GM21381 (cell line): ENCODE results near the gene FOXK1.

Experiments
- ATAC-seq: cut with Tn5 transposase; IDR thresholded peaks from one replicate; pipeline ENCODE4 v1.9.1; 2021; ENCODE audit warnings: mild to moderate bottlenecking, moderate library complexity; ENCODE audit not compliant: unreplicated experiment

The FOXK1 gene

DNA sequence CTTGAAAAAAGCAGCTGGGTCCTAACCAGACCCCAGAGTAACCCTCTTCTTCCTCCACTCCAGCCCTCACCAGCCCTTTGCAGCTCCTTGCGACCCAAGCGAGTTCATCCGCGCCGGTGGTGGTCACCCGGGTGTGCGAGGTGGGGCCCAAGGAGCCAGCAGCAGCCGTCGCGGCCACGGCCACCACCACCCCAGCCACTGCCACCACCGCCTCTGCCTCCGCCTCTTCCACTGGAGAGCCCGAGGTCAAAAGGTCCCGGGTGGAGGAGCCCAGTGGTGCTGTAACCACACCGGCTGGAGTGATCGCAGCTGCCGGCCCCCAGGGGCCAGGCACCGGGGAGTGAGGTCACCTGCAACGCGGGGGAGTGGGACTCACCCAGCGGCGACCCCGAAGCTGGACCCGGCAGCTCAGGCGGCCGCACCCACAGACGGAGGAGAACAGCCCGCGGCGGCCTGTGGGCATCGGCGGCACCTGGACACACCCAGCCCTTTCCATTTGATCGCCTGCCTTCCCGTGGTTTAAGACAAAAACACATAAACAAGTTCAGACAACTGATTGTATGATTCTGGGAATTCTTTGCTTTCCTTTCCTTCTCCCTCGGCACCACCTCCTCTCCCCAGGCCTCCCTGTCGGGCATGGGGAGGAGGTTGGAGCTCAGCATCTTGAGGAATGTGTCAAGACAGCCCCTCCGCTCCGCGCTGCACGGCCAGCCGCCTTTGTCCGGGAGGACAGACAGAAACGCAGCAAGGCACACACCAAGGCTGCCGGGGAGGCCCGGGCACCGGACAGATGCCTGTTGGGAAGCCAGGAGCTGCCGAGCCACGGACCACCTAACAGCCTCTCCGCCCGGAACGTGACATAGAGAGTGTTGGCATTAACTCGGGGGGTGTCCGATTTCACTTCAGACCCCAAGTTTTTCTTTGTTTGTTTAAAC, 80.3 kb downstream of the FOXK1 start:
- ATAC-seq, result no peak

DNA sequence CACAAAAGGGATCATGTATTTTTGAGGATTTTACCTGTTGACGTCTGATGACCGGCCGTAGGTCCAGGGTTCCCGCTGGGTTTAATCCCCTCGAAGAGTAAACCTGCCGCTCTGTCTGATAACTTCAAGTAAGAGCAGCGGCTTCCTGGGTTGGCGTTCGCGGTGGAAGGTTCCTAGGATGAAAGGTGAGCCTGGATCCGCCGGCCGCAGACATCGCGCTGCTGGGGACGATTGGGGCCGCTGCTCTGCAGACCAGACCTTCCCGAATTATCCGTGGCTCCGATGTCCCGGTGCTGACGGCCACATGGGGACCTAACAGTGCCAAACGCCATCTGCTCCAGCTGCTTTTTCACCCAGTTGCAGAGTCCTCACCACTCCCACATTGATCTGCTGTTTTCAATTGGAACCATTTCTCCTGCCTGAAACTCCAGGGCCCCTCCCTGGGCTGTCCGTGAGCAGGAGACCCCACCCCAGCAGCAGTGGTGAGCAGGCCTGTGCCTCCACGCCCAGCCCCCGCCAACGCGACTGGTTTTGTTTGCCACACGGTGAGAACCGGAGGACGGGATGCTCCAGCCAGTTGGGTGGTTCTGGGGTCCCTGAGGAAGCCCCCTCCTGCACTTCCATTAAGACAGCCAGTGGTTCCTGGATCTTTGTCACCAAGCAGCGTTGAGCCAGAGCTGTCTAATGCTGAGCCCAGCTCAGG, 81.1 kb downstream of the FOXK1 start:
- no peak for ATAC-seq

- ATAC-seq, result no peak
Observed at GRCh38 chr7:4763794-4764185, 81.7 kb downstream of the FOXK1 start.

- ATAC-seq, result no peak
Observed at GRCh38 chr7:4764402-4765007, 82.4 kb downstream of the FOXK1 start.

GRCh38 chr7:4765776-4766490, 83.8 kb downstream of the FOXK1 start:
- no peak for ATAC-seq

DNA sequence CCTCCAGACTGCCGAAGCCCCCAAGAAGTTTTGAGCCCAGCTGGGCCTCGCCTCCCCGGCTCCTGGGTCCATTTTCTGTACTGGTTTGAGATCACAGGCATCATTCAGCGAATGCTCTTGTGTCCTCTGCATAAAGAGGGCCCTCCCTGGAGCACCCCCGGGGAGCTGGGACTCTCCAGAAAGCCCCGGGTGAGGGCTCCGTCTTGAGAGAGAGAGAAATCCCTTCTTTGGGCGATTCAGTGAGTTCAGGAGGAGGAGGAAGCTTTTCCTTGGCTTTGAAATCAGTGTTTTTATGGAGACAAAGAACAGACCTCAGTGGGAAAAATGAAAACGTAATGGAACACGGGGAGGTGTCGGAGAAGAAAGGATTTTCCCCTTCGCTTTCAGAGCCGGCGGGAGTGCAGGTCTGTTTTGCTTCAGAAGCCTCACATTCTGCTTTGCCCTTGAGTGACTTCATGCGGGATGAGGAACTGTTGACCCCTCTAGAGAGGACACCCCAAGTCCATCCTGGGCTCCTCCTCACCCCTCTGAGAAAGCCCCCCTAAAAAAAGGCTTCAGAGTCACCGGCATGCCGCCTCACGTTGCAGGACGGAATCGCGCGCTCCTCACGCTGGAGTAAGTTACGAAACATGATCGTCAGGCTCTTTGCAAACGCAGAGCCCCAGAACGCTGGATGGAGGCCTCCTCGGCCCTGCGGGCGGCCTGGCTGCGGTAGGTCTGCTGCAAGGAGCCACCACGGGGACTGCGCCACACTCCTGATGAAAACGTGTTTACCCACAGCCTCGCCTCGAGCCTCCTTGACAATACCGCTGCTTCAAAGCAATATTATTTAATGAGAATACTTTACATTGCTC, 84.8 kb downstream of the FOXK1 start:
- no peak for ATAC-seq

DNA sequence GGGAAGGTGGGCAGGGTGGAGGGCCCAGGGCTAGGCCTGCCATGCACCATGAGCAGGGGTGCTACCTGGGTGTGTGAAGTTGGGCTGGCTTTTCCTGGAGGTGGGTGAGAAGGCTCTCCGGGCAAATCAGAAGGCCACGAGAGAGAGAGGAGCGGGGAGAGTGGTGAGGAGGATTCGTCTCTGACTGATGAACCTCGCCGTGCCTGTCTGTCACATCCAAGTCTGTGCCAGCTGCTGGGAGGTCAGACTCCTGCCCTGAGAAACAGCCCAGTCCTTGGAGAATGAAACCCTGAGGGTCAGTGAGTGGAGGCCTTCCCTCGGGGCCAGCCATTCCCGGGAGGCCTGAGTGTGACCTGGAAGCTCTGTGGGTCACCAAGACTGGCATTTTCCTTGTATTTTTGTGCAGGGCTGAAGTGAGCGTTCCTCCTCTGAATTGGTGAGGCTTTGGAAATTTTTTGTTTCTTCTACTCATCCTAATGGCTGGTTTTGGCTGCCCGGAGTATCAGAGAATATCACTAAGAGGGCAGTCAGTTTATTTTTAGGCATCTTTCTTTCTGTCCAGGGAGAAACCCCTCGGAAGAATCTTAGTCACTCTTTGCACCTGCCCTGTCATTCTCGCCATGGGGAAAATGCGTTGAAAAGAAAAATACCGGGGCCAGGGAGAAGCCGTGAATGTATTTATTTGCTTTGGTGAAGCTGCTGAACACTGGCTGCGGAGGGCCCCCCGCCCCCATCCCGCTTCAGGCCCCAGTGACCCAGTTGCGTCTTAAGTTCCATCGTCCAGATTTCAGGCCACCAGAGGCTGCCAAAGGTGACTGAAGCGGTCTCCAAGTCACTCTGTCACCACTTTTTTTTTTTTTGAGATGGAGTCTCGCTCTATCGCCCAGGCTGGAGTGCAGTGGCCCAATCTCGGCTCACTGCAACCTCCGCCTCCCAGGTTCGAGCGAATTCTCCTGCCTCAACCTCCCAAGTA, 86.8 kb downstream of the FOXK1 start:
- no peak for ATAC-seq

DNA sequence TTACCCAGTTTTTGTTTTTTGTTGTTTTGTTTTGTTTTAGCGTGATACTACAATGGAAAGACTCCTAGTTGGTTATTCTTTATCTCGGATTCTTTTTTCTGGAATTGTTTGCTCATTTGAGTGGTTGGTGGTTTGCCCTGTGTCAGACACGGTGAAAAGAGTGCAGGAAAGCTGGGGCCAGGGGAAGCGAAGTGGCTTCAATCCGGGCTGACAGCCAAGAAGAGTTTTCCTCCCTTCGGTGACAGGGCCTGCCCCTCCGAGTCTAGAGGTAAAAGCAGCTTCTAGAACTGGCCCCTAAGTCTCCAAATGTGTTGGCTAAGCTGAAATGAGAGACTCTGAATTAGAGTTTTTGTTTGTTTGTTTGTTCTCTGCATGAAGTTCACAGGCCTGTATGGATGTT, 87.7 kb downstream of the FOXK1 start:
- no peak for ATAC-seq

DNA sequence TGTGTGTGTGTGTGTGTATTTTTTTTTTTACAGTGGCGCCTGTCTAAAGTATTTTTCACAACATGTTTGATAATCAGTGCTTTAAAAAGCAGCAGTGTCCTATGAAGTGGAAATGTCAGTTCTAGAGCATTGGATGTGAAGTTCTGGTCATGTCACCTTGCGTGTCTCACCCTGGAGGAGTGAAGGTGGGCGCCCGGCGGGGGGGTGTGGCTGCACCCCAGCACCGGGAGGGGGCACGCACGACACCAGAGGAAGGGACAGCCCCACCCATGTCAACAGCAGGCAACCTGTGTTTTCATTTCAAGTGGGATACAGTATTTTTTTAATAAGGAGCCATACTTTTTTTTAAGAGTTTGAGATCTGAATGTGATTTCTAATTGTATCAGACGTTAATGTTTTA, 88.8 kb downstream of the FOXK1 start:
- ATAC-seq, result no peak

GRCh38 chr7:4771737-4772136, 89.6 kb downstream of the FOXK1 start:
- ATAC-seq, result no peak

DNA sequence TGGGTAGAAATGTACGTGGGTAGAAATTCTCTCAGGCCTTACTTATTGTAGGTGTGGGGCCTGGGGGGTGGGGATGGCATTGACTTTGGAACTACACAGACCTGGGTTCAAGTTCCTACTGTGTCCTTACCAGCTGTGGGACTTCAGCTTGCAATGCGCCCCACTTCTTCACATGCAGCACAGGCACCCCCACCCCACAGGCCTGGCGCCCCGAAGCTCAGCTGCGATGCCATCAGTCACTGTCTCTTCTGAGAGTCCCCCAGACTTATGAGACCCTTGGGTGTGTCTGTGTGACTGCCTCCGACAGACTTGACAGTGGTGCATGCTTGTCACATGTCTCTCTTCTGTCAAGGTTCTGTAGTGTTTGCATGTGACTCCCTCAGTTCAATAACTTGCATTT, 90.2 kb downstream of the FOXK1 start:
- no peak for ATAC-seq

DNA sequence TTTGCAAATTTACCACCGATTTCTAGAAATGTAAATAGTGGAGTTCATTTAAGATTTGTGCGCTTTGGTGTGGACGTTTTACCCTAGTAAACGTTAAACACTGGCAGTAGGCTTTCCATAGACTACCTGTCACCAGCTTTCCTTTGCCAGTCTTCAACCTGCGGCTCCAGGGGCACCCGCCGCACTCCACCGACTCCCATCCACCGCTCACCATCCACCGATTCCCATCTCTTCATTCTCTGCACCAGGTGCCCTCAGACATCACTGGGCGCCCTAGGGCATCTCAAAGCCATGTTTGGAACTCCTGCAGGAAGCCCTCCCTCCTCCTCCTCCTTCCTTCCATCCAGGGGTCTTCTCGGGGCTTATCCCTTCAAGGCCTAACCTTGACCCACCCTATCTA, 91.9 kb downstream of the FOXK1 start:
- ATAC-seq, result no peak

DNA sequence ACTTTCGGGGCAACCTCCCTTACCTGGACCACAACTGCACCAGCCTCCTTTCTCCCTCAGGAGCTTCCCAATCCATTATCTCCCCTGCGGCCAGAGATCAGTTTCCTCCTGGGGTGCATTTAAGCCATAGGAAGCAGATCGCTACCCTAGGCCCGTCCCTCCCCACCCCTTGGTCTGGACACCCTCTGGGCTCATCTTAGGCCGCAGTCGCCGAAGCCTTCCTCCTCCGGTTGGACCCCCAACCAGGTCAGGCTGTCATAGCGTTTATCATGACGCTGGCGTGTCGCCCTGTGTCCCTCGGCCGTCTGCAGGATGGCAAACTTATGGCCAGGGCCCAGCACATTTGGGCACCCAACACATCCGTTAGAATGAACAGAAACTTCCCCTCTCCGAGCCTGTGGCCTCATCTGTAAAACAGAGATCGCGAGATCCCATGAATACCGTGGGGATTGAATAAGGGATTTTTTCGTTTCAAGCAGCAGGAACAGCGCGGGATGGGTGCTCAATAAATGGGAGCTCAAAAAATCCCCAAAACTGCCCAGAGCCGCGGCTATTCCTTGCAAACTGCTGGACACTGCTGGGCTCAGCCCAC, 92.7 kb downstream of the FOXK1 start:
- ATAC-seq, result peak; percentile 24

DNA sequence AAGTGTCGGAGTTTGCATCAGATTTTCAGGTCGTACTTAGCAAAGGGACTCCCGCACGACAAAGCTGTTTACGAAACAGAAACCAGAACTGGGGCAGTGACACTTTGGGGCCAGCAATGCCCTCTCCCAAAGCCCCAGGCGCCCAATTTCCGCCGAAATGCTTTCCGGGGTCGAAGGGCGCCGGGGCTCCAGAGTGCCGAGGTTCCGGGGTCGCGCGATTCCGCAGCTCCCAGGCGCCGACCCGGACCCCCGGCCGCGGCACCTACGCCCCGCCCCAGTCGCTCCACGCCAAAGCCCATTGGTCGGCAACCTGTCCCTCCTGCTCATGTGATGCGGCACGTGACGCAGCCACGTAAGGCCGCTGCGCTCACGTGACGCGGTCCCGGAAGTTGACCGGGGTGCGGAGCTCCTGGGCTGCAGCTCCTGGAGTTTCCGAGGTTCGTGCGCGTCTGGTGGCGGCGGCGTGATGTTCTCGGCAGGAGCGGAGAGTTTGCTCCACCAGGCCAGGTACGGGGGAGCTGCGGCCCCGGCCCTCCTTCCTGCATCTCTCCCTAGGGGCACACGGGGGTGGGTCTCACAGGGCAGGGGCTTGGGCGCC, 93.3 kb downstream of the FOXK1 start, which contains the start of gene AP5Z1:
Gene AP5Z1, plus strand, starts transcription at position 374 of the 598 bp plus-strand sequence. Its CDS starts 93 bp downstream, at position 467.
- peak; percentile 89 for ATAC-seq

DNA sequence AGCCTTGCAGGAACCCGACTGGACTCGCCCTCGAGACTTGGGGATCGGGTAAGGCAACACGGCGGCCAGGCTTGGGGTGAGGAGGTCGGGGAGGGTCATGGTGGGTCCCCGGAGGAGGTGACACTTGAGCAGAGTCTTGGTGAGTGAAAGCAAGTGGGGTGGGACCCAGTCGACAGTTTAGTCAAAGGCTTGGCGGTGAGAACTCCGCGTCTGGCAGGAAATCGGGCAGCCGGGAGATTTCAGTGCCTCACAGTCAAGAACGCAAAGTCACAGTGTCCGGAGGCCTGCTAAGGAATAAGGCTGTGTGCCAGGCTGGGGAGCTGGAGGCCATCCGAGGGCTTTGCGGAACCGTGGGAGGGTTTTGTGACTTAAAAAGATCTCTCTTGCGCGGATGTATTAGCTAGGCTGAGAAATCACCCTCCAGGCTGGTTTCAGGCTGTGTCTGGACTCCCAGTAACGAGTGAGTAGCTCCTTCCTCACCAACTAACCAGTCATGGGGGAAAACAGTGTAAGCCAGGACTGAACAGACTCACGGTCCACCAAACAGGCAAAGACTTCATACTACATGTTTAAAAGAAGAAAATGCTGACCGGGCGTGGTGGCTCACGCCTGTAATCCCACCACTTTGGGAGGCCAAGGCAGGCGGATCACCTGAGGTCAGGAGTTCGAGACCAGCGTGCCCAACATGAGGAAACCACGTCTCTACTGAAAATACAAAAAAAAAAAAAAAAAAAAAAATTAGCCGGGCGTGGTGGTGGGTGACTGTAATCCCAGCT, 93.9 kb downstream of the FOXK1 start:
- no peak for ATAC-seq

DNA sequence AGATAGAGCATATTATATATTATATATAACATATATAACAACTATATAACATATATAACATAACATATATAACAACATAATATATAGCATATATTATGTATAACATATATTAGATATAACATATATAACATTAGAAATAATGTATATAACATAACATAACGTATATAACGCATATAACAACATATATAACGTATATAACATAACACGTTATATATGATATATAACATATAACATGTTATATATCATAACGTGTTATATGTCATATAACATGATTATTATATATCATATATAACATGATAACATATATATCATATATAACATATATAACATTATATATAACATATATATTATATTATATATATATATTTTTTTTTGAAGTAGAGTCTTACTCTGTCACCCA, 97.0 kb downstream of the FOXK1 start:
- ATAC-seq, result no peak

- no peak for ATAC-seq
Observed at GRCh38 chr7:4781366-4782069, 99.4 kb downstream of the FOXK1 start.
